HepG2 (cell line): Measurements from ENCODE around the gene ZNF524. TPM values are rescaled to one million over a fixed set of nuclear protein-coding genes. Genes with fewer than 3 reads are reported as not detected.

Experiments used
- ATF7 ChIP-seq, 2 experiments: fragments of 450-650 bp in 1 of 2; sonication (generic) in 1 of 2; formaldehyde crosslinking in 1 of 2; IDR thresholded peaks; 2 replicates each; pipeline versions ENCODE4 v1.4.0 to v1.6.1; 2016 to 2020; ENCODE audit warnings: antibody characterized with exemption in 1 of 2, mild to moderate bottlenecking in 1 of 2, missing genetic modification reagents in 1 of 2
- KLF16 ChIP-seq, 2 experiments: sonication (generic) in 1 of 2; formaldehyde crosslinking in 1 of 2; IDR thresholded peaks; 2 replicates each; pipeline versions ENCODE4 v1.6.1 to v1.8.0; 2016 to 2023; ENCODE audit warnings: missing genetic modification reagents in 2 of 2, missing compliant biosample characterization in 1 of 2
- MED1 ChIP-seq: sonication (generic); formaldehyde crosslinking; IDR thresholded peaks from 2 replicates; pipeline ENCODE4 v1.4.0; 2020; ENCODE audit warnings: missing genetic modification reagents
- MTA1 ChIP-seq: sonication (generic); formaldehyde crosslinking; IDR thresholded peaks from 2 replicates; pipeline ENCODE4 v1.4.0; 2020; ENCODE audit warnings: missing genetic modification reagents, mild to moderate bottlenecking, borderline replicate concordance
- NFKB2 ChIP-seq: sonication (generic); formaldehyde crosslinking; IDR thresholded peaks from 2 replicates; pipeline ENCODE4 v1.4.0; 2020; ENCODE audit warnings: missing genetic modification reagents, borderline replicate concordance
- NR2F2 ChIP-seq: IDR thresholded peaks from 2 replicates; pipeline ENCODE4 v1.6.1; 2012; ENCODE audit warnings: low read depth, inconsistent platforms, borderline replicate concordance
- PITX1 ChIP-seq: sonication (generic); formaldehyde crosslinking; IDR thresholded peaks from 2 replicates; pipeline ENCODE4 v1.5.1; 2020; ENCODE audit warnings: mild to moderate bottlenecking, missing genetic modification reagents
- POLR2AphosphoS5 ChIP-seq: IDR thresholded peaks from 2 replicates; pipeline ENCODE4 v1.6.1; 2012; ENCODE audit warnings: low read depth, low read length
- RCOR2 ChIP-seq: IDR thresholded peaks from 2 replicates; pipeline ENCODE4 v1.6.1; 2016; ENCODE audit warnings: missing biosample characterization, missing genetic modification reagents
- RERE ChIP-seq: IDR thresholded peaks from 2 replicates; pipeline ENCODE4 v1.6.1; 2016; ENCODE audit warnings: low read depth, missing genetic modification reagents, missing compliant biosample characterization
- SP1 ChIP-seq, 2 experiments: fragments of 450-650 bp in 1 of 2; sonication (generic) in 1 of 2; formaldehyde crosslinking in 1 of 2; IDR thresholded peaks; 2 replicates each; pipeline versions ENCODE4 v1.4.0 to v1.6.1; 2016 to 2020; ENCODE audit warnings: missing genetic modification reagents in 1 of 2
- THAP8 ChIP-seq: sonication (generic); formaldehyde crosslinking; IDR thresholded peaks from 2 replicates; pipeline ENCODE4 v1.5.1; 2020; ENCODE audit warnings: missing genetic modification reagents, mild to moderate bottlenecking, borderline replicate concordance
- UBTF ChIP-seq: sonication (generic); formaldehyde crosslinking; IDR thresholded peaks from 2 replicates; pipeline ENCODE4 v1.4.0; 2020; ENCODE audit warnings: mild to moderate bottlenecking, missing genetic modification reagents
- ZFX ChIP-seq: sonication (generic); formaldehyde crosslinking; IDR thresholded peaks from 2 replicates; pipeline ENCODE4 v1.4.0; 2020; ENCODE audit warnings: mild to moderate bottlenecking, low read depth, missing genetic modification reagents, moderate library complexity
- ZNF232 ChIP-seq: sonication (generic); formaldehyde crosslinking; IDR thresholded peaks from 2 replicates; pipeline ENCODE4 v1.4.0; 2020; ENCODE audit warnings: missing genetic modification reagents, borderline replicate concordance
- ZNF572 ChIP-seq: sonication (generic); formaldehyde crosslinking; IDR thresholded peaks from 2 replicates; pipeline ENCODE4 v1.5.1; 2020; ENCODE audit warnings: mild to moderate bottlenecking, missing genetic modification reagents
- ZNF576 ChIP-seq: sonication (generic); formaldehyde crosslinking; IDR thresholded peaks from 2 replicates; pipeline ENCODE4 v1.4.0; 2020; ENCODE audit warnings: mild to moderate bottlenecking, missing genetic modification reagents
- ZSCAN21 ChIP-seq: sonication (generic); formaldehyde crosslinking; IDR thresholded peaks from 2 replicates; pipeline ENCODE4 v1.8.0; 2022; ENCODE audit warnings: mild to moderate bottlenecking, missing genetic modification reagents, moderate library complexity, borderline replicate concordance
- polyA plus RNA-seq, 8 experiments: library from polyadenylated mRNA; depleted of rRNA in 3 of 8; stranded (reverse) in 7 of 8; unstranded in 1 of 8; fragments of >200 nt; fragmentation: Illumina TruSeq in 4 of 8; extraction: Trizol in 4 of 8; gene quantifications; 2 replicates each; pipeline versions ENCODE4 v1.2.1 to v1.2.3, GENCODE V29; 2011 to 2016; ENCODE audit warnings: low read depth in 4 of 8, missing spikeins in 1 of 8, mixed read lengths in 1 of 8; ENCODE audit not compliant: insufficient read depth in 1 of 8
- total RNA-seq, 5 experiments: library from RNA; depleted of rRNA; stranded (reverse); fragments of >200 nt; fragmentation: Illumina TruSeq; extraction: Trizol; gene quantifications; 2 replicates each; pipeline ENCODE4 v1.2.3, GENCODE V29; 2016; ENCODE audit warnings: low read depth in 1 of 5

ZNF524 gene
- total and polyA plus RNA-seq, 2 of the 13 experiments (the other 11 are each of a cell fraction or from before 2014, with no cell fraction given) = 3.2 to 4.6 TPM

GRCh38 chr19:55643003-55643886 is 43.2 kb downstream of the ZNF524 start, which contains the start of gene ZNF581 (continued):
- peak; percentile 77 for TF ChIP-seq UBTF (CRISPR knock-in tag)
- TF ChIP-seq ZFX = peak; percentile 65
- peak in 1 of 2 experiments; percentile 94; a peak in 2 of 4 replicates for TF ChIP-seq KLF16 (CRISPR knock-in tag; IDR thresholded peaks at IDR 0.05)
- no peak for TF ChIP-seq RCOR2
- TF ChIP-seq ZNF232 = no peak
- no peak for TF ChIP-seq ATF7 (IDR thresholded peaks at IDR 0.05)
- no peak for TF ChIP-seq ATF7 (CRISPR knock-in tag; IDR thresholded peaks at IDR 0.05)
- 0 out of 2 replicates have a peak, but pooled peaks have one; percentile 46 for TF ChIP-seq ZSCAN21 (CRISPR knock-in tag)
- peak; percentile 54; the same call in 1 of the 2 replicates for TF ChIP-seq POLR2AphosphoS5
- TF ChIP-seq MED1 (CRISPR knock-in tag) = peak; percentile 64
- no peak; the same call in 1 of the 2 replicates for TF ChIP-seq NFKB2 (CRISPR knock-in tag)
- TF ChIP-seq MTA1 = no peak
- TF ChIP-seq NR2F2 = 0 out of 2 replicates have a peak, but pooled peaks have one; percentile 54
- TF ChIP-seq RERE (CRISPR knock-in tag) = no peak
- 0 out of 2 replicates have a peak, but pooled peaks have one; percentile 54 for TF ChIP-seq ZNF572 (CRISPR knock-in tag)
- TF ChIP-seq ZNF576 (CRISPR knock-in tag) = no peak
- no peak for TF ChIP-seq PITX1
- peak; percentile 20; the same call in 1 of the 2 replicates for TF ChIP-seq THAP8 (CRISPR knock-in tag)
- no peak for TF ChIP-seq SP1 (IDR thresholded peaks at IDR 0.05)
- TF ChIP-seq SP1 (CRISPR knock-in tag; IDR thresholded peaks at IDR 0.05) = peak; percentile 75
